C4-2B (cell line): ENCODE data around the gene CERK.

Experiments
- ZFX ChIP-seq: fragments of 450-650 bp; IDR thresholded peaks from 2 replicates; pipeline ENCODE4 v1.6.1; 2017
- TF ChIP-seq, protein P1 (sequence below): fragments of 450-650 bp; conservative IDR thresholded peaks from 2 replicates; pipeline ENCODE4 v1.5.1; 2017; ENCODE audit warnings: mild to moderate bottlenecking

GRCh38 chr22:46754826-46755225 lies 16.8 kb upstream of the CERK start:
- TF ChIP-seq, protein P1, sequence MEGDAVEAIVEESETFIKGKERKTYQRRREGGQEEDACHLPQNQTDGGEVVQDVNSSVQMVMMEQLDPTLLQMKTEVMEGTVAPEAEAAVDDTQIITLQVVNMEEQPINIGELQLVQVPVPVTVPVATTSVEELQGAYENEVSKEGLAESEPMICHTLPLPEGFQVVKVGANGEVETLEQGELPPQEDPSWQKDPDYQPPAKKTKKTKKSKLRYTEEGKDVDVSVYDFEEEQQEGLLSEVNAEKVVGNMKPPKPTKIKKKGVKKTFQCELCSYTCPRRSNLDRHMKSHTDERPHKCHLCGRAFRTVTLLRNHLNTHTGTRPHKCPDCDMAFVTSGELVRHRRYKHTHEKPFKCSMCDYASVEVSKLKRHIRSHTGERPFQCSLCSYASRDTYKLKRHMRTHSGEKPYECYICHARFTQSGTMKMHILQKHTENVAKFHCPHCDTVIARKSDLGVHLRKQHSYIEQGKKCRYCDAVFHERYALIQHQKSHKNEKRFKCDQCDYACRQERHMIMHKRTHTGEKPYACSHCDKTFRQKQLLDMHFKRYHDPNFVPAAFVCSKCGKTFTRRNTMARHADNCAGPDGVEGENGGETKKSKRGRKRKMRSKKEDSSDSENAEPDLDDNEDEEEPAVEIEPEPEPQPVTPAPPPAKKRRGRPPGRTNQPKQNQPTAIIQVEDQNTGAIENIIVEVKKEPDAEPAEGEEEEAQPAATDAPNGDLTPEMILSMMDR: no peak
- TF ChIP-seq ZFX: no peak
